ENCODE data around the gene PNP.

Gene PNP

DNA sequence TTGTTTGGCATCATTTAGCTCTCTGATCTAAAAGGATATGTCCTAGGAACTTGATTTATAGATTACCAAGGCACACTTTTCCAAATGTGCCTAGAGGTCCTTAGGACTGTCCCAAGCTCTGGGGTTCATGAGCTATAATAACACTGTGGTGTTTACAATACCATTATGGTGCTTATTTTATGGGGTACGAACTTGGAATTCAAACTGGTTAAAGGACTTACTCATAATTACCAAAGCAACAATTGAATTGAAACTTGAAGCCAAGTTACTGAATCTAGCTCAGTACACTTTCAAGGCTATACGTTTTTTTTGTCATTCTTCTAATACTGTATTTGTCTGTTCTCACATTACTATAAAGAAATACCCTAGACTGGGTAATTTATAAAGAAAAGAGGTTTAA, 46.3 kb upstream of the PNP start:
- peaks cover 6% of the 10 kb centered on the region for H3K4me1 ChIP-seq (ENCODE audit: low read length)

DNA sequence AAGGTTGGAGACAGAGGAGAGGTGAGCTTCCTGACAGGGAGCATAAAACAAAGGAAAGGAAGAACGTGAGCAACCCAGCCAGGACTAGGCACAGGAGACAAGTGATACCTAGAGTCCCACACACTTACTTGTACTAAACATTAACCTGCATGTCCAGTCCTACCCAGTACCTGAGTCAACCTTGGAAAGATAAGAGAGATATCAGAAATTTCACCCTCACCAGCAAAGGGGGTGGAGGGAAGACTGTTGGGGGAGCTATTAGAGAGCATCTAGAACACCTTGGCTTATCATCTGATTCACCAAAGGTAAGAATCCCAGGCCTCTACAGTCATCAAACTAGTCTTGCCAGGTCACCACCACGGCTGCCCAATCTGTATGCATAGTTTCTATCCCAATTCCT, 44.4 kb upstream of the PNP start:
- no peak for DNase-seq
- Histone ChIP-seq H4K20me1 (ENCODE audit: insufficient read depth, low read length) (no peaks in the 10 kb centered on the region), H3K9me2 (replicated peaks; ENCODE audit: insufficient read depth, low read length) (no peaks in the 10 kb centered on the region), H3K27me3 (replicated peaks; ENCODE audit: insufficient read depth, low read length) (no peaks in the 10 kb centered on the region), H3F3A (ENCODE audit: insufficient read depth, low read length) (no peaks in the 10 kb centered on the region), H3K36me3 (replicated peaks; ENCODE audit: insufficient read depth, low read length) (no peaks in the 10 kb centered on the region), H3K79me2 (ENCODE audit: low read length) (no peaks in the 10 kb centered on the region), H3K27ac (ENCODE audit: low read length) (no peak overlapping the region), H3K9me3 (replicated peaks; ENCODE audit: insufficient read depth, low read length) (no peaks in the 10 kb centered on the region), H3K4me1 (ENCODE audit: low read length) (peaks cover 9% of the 10 kb centered on the region), H2AFZ (ENCODE audit: low read length) (no peak overlapping the region), H3K4me3 (ENCODE audit: low read length) (no peak overlapping the region), H3K4me2 (ENCODE audit: low read depth, low read length) (no peak overlapping the region), H3K9ac (ENCODE audit: low read length) (no peak overlapping the region)
- TF ChIP-seq EZH2phosphoT487 (IDR thresholded peaks at IDR 0.05; ENCODE audit: low read length) = no peak
- TF ChIP-seq, protein P1, sequence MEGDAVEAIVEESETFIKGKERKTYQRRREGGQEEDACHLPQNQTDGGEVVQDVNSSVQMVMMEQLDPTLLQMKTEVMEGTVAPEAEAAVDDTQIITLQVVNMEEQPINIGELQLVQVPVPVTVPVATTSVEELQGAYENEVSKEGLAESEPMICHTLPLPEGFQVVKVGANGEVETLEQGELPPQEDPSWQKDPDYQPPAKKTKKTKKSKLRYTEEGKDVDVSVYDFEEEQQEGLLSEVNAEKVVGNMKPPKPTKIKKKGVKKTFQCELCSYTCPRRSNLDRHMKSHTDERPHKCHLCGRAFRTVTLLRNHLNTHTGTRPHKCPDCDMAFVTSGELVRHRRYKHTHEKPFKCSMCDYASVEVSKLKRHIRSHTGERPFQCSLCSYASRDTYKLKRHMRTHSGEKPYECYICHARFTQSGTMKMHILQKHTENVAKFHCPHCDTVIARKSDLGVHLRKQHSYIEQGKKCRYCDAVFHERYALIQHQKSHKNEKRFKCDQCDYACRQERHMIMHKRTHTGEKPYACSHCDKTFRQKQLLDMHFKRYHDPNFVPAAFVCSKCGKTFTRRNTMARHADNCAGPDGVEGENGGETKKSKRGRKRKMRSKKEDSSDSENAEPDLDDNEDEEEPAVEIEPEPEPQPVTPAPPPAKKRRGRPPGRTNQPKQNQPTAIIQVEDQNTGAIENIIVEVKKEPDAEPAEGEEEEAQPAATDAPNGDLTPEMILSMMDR (IDR thresholded peaks at IDR 0.05; ENCODE audit: low read length) = no peak
- no peak for TF ChIP-seq EZH2 (optimal IDR thresholded peaks at IDR 0.05; ENCODE audit: low read depth, low read length)

More for the DNA sequence above, 46.3 kb upstream of the PNP start:
- H3K9me2 ChIP-seq (replicated peaks; ENCODE audit: insufficient read depth, low read length) = no peaks in the 10 kb centered on the region
- no peaks in the 10 kb centered on the region for H3K27me3 ChIP-seq (replicated peaks; ENCODE audit: insufficient read depth, low read length)
- H3K9ac ChIP-seq (ENCODE audit: low read length) = no peak overlapping the region
- no peak overlapping the region for H3K4me3 ChIP-seq (ENCODE audit: low read length)
- no peaks in the 10 kb centered on the region for H3F3A ChIP-seq (ENCODE audit: insufficient read depth, low read length)
- H2AFZ ChIP-seq (ENCODE audit: low read length) = no peak overlapping the region
- H3K36me3 ChIP-seq (replicated peaks; ENCODE audit: insufficient read depth, low read length) = no peaks in the 10 kb centered on the region
- TF ChIP-seq EZH2 (optimal IDR thresholded peaks at IDR 0.05; ENCODE audit: low read depth, low read length) (no peak), EZH2phosphoT487 (IDR thresholded peaks at IDR 0.05; ENCODE audit: low read length) (no peak)
- TF ChIP-seq, protein P1 (IDR thresholded peaks at IDR 0.05; ENCODE audit: low read length) = no peak
- no peak overlapping the region for H3K4me2 ChIP-seq (ENCODE audit: low read depth, low read length)
- no peak for DNase-seq
- no peak overlapping the region for H3K27ac ChIP-seq (ENCODE audit: low read length)
- H3K9me3 ChIP-seq (replicated peaks; ENCODE audit: insufficient read depth, low read length) = no peaks in the 10 kb centered on the region
- H3K79me2 ChIP-seq (ENCODE audit: low read length) = no peaks in the 10 kb centered on the region
- H4K20me1 ChIP-seq (ENCODE audit: insufficient read depth, low read length) = no peaks in the 10 kb centered on the region

DNA sequence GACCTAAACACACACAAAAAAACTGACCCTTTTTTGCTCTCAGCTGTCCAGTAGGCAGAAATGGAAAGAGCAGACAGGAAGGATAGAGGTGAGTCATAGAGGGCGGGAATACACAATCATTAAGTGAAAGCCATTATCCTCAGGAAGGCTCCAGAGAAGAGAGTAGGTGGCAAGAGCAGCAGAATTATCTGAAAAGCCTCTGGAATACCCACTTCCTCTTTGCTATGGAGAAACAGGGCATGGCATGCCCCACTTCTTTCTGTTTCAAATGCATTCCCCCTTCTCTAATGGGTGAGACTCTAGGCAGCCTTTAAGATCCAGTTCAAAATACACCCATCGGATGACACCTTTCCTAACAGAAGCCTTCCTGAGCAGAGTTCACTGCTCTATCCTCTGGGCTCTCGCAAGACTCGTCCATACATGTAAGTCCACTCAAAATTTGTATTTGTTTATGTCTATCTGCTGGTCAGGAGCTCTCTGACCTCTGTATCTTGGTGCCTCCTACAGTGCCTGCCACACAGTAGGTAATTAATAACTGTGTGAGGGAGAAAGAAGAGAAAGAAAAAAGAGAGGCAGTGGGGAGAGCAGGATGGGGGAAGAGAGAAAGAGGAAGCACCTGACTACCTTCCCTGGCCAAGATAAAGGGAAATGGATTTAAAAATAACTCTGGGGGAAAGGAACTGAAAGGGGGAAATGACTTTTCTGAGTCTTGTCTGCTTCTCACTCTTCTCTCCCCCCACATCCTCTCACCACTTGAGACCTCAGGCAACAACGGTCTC, 41.8 kb upstream of the PNP start:
- H3K27ac ChIP-seq (ENCODE audit: low read length) = peak overlapping the region; percentile 32; the same call in 1 of the 2 replicates
- H3K4me2 ChIP-seq (ENCODE audit: low read depth, low read length) = peak overlapping the region; percentile 65

More for the DNA sequence above, 41.8 kb upstream of the PNP start:
- no peak overlapping the region for H2AFZ ChIP-seq (ENCODE audit: low read length)
- no peak for DNase-seq
- H3K27me3 ChIP-seq (replicated peaks; ENCODE audit: insufficient read depth, low read length) = no peaks in the 10 kb centered on the region
- no peaks in the 10 kb centered on the region for H3K79me2 ChIP-seq (ENCODE audit: low read length)
- H3K9me3 ChIP-seq (replicated peaks; ENCODE audit: insufficient read depth, low read length) = no peaks in the 10 kb centered on the region
- peak overlapping the region; percentile 22; the same call in 1 of the 2 replicates for H3K4me3 ChIP-seq (ENCODE audit: low read length)
- TF ChIP-seq EZH2phosphoT487 (IDR thresholded peaks at IDR 0.05; ENCODE audit: low read length) = no peak
- no peak for TF ChIP-seq EZH2 (optimal IDR thresholded peaks at IDR 0.05; ENCODE audit: low read depth, low read length)
- TF ChIP-seq, protein P1 (IDR thresholded peaks at IDR 0.05; ENCODE audit: low read length) = no peak
- peaks cover 9% of the 10 kb centered on the region for H3K4me1 ChIP-seq (ENCODE audit: low read length)
- H3K9ac ChIP-seq (ENCODE audit: low read length) = no peak overlapping the region
- H3K36me3 ChIP-seq (replicated peaks; ENCODE audit: insufficient read depth, low read length) = no peaks in the 10 kb centered on the region
- no peaks in the 10 kb centered on the region for H3K9me2 ChIP-seq (replicated peaks; ENCODE audit: insufficient read depth, low read length)
- no peaks in the 10 kb centered on the region for H3F3A ChIP-seq (ENCODE audit: insufficient read depth, low read length)
- no peaks in the 10 kb centered on the region for H4K20me1 ChIP-seq (ENCODE audit: insufficient read depth, low read length)

Measured in MM.1S (cell line).